Measurements from ENCODE around the gene SHISA9. TPM values are rescaled to one million over a fixed set of nuclear protein-coding genes. Genes with fewer than 3 reads are reported as not detected.

Gene SHISA9
- total RNA-seq, 1 donor from 2014 or later: 5.3 TPM

DNA sequence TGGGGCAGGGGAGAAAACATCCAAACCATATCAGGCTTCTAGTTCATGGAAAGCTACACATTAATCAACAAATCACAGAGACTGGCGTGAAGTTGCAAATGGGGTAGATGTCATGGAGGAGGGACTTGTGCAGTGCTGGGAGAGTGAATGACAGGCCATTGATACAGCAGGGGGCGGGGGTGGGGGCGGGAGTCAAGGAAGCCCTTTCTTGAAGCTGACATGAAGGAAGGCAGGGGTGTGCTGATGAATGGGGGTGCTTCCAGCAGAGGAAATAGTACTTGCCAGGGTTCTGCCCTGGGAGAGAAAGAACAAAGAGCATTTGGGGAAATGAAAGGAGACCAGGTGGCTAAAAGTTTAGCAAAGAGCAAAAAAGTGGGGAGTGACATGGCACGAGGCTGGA lies 269.9 kb downstream of the SHISA9 start:
- no peak for DNase-seq (ENCODE audit: extremely low spot score, unreplicated experiment)
- Mint-ChIP-seq H3K27ac (no peak overlapping the region), H3K4me1 (ENCODE audit: unreplicated experiment) (no peaks in the 10 kb centered on the region), H3K4me3 (no peak overlapping the region), H3K27me3 (peaks cover 5% of the 10 kb centered on the region), H3K9me3 (no peaks in the 10 kb centered on the region), H3K36me3 (no peaks in the 10 kb centered on the region)
- no peak for TF ChIP-seq CTCF (conservative IDR thresholded peaks at IDR 0.05)

DNA sequence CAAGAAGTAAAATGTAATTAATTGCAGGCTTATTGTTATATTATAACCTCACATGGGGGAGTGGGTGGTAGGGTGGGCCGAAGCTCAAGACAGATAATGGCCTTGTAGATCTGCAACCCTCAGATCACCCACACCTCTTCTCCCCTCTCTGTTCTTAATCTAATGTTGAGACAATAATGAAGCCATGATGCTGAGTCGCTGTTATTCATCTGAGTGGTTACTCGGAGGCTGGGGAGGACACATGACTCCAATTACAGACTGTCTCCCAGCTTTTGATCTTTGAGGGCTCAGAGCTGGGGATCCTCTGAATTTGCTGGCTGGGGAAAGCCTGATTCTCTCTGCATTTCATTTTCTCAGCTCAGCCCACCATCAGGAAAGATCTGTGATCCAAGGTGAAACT lies 275.3 kb downstream of the SHISA9 start:
- no peaks in the 10 kb centered on the region for H3K36me3 Mint-ChIP-seq
- no peak overlapping the region for H3K27ac Mint-ChIP-seq
- no peaks in the 10 kb centered on the region for H3K9me3 Mint-ChIP-seq
- no peak overlapping the region for H3K4me3 Mint-ChIP-seq
- DNase-seq (ENCODE audit: extremely low spot score, unreplicated experiment): no peak
- no peak for TF ChIP-seq CTCF (conservative IDR thresholded peaks at IDR 0.05)
- H3K27me3 Mint-ChIP-seq: no peaks in the 10 kb centered on the region
- no peaks in the 10 kb centered on the region for H3K4me1 Mint-ChIP-seq (ENCODE audit: unreplicated experiment)

DNA sequence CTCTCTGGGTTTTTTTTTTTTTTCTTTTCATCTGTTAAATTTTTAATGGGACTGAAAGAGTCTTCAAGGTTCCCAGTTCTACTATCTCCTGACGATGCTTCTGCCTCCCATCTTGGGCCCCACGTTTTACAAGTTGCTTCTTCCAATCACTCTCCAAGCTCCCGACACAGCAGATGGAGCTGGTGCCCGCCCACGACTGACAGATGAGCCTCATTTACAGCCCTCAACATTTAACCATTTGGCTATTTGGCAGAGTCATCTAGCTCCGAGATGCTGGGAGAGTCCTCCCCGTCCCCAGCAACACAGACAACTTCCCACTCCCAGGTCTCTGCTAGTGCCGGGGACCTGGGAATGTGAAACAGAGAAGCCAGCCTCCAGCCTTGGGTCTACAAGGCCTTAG lies 276.9 kb downstream of the SHISA9 start:
- H3K9me3 Mint-ChIP-seq: no peaks in the 10 kb centered on the region
- no peak for TF ChIP-seq CTCF (conservative IDR thresholded peaks at IDR 0.05)
- no peaks in the 10 kb centered on the region for H3K4me1 Mint-ChIP-seq (ENCODE audit: unreplicated experiment)

DNA sequence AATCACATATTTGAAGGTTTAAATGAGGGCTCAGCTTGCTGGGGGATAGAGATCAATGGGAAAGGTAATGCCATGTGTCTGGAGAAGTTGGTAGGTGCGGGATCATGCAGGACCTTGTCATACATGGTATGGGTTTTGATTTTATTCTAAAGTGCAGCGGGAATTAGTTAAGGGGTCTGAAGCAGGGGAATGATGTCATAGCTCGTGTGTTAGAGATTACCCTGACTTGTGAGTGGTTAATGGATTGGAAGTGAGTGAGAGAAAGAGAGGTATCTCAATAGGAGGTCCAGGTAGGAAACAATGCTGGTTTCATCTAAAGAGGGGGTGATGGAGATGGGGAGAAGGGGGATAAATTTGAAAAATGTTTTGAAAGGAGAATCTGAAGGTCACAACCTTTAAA lies 280.0 kb downstream of the SHISA9 start:
- no peak overlapping the region for H3K4me3 Mint-ChIP-seq
- TF ChIP-seq CTCF (conservative IDR thresholded peaks at IDR 0.05): no peak
- no peak overlapping the region for H3K27ac Mint-ChIP-seq
- H3K4me1 Mint-ChIP-seq (ENCODE audit: unreplicated experiment): no peaks in the 10 kb centered on the region
- no peaks in the 10 kb centered on the region for H3K27me3 Mint-ChIP-seq
- H3K9me3 Mint-ChIP-seq: no peaks in the 10 kb centered on the region
- H3K36me3 Mint-ChIP-seq: no peaks in the 10 kb centered on the region
- no peak for DNase-seq (ENCODE audit: extremely low spot score, unreplicated experiment)

More for the DNA sequence above, 276.9 kb downstream of the SHISA9 start:
- Mint-ChIP-seq H3K27ac (no peak overlapping the region), H3K4me3 (no peak overlapping the region), H3K36me3 (no peaks in the 10 kb centered on the region), H3K27me3 (no peaks in the 10 kb centered on the region)
- no peak for DNase-seq (ENCODE audit: extremely low spot score, unreplicated experiment)

DNA sequence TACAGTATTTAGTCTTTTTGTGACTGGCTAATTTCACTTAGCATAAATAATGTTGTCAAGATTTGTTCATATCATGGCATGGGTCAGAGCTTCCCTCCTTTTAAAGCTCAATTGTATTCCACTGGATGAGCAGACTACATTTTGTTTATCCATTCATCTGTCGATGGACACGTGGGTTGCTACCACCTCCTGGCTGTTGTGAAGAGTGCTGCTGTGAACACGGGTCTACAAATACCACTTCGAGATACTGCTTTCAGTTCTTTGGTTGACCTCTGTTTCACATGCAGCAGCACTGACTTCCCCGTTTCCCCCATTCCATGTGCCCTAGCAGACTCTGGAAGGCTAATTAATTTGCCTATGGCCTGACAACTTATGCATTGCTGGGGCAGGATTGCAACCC lies 285.4 kb downstream of the SHISA9 start:
- no peaks in the 10 kb centered on the region for H3K9me3 Mint-ChIP-seq
- DNase-seq (ENCODE audit: extremely low spot score, unreplicated experiment): no peak

More for the DNA sequence above, 285.4 kb downstream of the SHISA9 start:
- Mint-ChIP-seq H3K36me3 (no peaks in the 10 kb centered on the region), H3K4me3 (no peak overlapping the region), H3K27ac (no peak overlapping the region), H3K27me3 (peaks cover 3% of the 10 kb centered on the region), H3K4me1 (ENCODE audit: unreplicated experiment) (no peaks in the 10 kb centered on the region)
- no peak for TF ChIP-seq CTCF (conservative IDR thresholded peaks at IDR 0.05)

All from type B pancreatic cell (in vitro differentiated cells).